Mucosa of stomach (tissue), 1 donor: ENCODE results near the gene TEDC1.
A peak's percentile ranks its signal among the peaks of the same experiment; 100 is the strongest.

Experiments used
- H3K27me3 ChIP-seq: one replicate; pipeline ENCODE4 v1.7.0; 2013; ENCODE audit warnings: mild to moderate bottlenecking, low read length; ENCODE audit not compliant: control insufficient read depth, insufficient read depth
- H3K36me3 ChIP-seq: one replicate; pipeline ENCODE4 v1.7.0; 2013; ENCODE audit warnings: low read length; ENCODE audit not compliant: control insufficient read depth, insufficient read depth
- H3K4me1 ChIP-seq: one replicate; pipeline ENCODE4 v1.7.0; 2013; ENCODE audit warnings: mild to moderate bottlenecking, low read length; ENCODE audit not compliant: control insufficient read depth, insufficient read depth
- H3K4me3 ChIP-seq: one replicate; pipeline ENCODE4 v1.7.0; 2013; ENCODE audit warnings: low read length
- H3K9ac ChIP-seq: one replicate; pipeline ENCODE4 v1.7.0; 2013; ENCODE audit warnings: mild to moderate bottlenecking, low read length, moderate library complexity
- H3K9me3 ChIP-seq: one replicate; pipeline ENCODE4 v1.7.0; 2013; ENCODE audit warnings: mild to moderate bottlenecking, low read length, moderate library complexity; ENCODE audit not compliant: control insufficient read depth
- donor health status: Pancreatic carcinoma.

The TEDC1 gene

DNA sequence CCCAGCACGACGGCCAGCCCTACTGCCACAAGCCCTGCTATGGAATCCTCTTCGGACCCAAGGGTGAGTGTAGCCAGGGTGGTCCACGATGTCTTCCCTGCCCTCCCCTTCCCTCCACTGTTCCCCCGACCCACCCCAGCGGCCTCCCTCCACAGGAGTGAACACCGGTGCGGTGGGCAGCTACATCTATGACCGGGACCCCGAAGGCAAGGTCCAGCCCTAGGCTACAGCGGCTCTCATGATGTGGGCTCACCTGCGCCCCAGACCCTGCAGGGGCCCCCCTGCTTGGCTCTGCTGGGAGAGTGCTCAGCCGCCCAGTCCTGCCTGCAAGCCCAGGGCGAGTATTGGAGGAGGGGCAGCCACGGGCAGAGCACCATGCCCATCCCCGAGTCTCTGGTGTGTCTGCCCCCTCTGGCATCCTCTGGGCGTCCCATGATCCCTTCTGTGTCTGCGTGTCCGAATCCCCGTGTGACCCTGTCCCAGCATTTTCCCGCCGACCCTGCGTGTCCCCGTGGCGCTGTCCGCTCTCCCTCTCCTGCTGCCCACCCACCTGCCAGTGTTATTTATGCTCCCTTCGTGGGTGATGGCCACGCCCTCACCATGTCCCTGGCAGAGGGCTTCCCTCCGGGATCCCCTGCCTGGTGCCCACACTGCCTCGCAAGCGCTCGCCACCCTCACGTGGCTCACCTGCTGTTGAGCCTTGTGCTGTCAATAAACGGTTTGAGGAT lies 11.5 kb upstream of the TEDC1 start:
- Histone ChIP-seq H3K4me3 (no peak overlapping the region), H3K4me1 (peaks cover 70% of the 10 kb centered on the region), H3K9ac (no peak overlapping the region), H3K9me3 (no peaks in the 10 kb centered on the region), H3K27me3 (peaks cover 7% of the 10 kb centered on the region), H3K36me3 (no peaks in the 10 kb centered on the region)

GRCh38 chr14:105480199-105480746 lies 10.8 kb upstream of the TEDC1 start:
- no peak overlapping the region for H3K9ac ChIP-seq
- no peaks in the 10 kb centered on the region for H3K36me3 ChIP-seq
- peaks cover 6% of the 10 kb centered on the region for H3K27me3 ChIP-seq
- no peaks in the 10 kb centered on the region for H3K9me3 ChIP-seq
- H3K4me1 ChIP-seq: peaks cover 75% of the 10 kb centered on the region
- H3K4me3 ChIP-seq: no peak overlapping the region

DNA sequence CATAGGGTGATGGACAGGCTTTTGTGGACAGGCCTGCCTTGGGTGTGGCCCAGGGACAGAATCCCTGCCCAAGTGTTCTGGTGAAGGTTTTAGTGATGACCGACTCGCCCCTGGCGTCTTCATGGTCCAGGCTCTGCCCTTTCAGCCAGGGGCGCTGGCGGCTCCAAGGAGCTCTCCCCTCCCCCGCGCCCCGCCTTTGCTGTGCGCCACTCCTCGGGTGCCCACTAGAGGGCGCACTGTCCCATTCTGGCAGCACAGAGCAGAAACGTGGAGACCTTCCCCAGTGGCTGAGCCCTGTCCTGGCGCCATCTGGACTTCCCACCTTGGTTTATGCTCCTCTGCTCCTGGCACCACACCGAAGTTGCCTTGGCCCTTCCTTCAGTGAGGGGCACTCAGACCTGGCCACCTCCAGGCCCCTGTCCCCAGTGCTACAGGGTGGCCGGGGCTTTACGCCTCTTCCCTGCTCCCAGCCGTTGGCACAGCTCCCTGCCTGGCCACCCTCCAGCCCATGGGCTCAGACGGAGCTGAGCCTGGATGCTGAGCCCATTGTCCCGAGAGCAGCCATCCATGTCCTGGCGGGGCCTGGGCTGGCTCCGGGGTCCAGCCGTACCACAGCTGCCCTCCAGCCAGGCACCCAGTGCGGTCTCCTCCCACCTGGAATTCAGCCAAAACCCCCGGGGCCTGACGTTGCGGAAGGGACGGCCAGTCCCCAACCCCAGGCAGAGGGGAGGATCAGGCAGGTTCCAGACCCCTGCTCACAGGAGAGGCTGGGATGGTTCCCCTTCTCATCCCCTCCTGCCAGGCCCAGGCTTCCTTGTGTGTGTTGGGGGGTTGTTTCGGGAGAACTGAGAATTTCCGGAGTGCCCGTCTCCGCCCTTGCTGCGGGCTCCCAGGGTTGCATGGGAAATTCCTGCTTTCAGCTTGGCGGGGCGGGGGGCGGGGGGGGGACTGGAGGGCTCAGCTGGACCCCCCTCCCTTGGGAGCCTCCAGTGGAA lies 9.9 kb upstream of the TEDC1 start:
- Histone ChIP-seq H3K9ac (peak overlapping the region; percentile 81), H3K9me3 (no peaks in the 10 kb centered on the region), H3K36me3 (no peaks in the 10 kb centered on the region), H3K27me3 (no peaks in the 10 kb centered on the region), H3K4me3 (peak overlapping the region; percentile 35), H3K4me1 (peaks cover 75% of the 10 kb centered on the region)

- Histone ChIP-seq H3K9ac (peak overlapping the region; percentile 81), H3K36me3 (no peaks in the 10 kb centered on the region), H3K4me3 (no peak overlapping the region), H3K9me3 (no peaks in the 10 kb centered on the region), H3K27me3 (no peaks in the 10 kb centered on the region), H3K4me1 (peaks cover 73% of the 10 kb centered on the region)
These were observed 9.1 kb upstream of the TEDC1 start for GRCh38 chr14:105481886-105482457.

- Histone ChIP-seq H3K9ac (peak overlapping the region; percentile 81), H3K36me3 (no peaks in the 10 kb centered on the region), H3K27me3 (no peaks in the 10 kb centered on the region), H3K4me1 (peaks cover 71% of the 10 kb centered on the region), H3K4me3 (peak overlapping the region; percentile 0), H3K9me3 (no peaks in the 10 kb centered on the region)
These were observed 8.4 kb upstream of the TEDC1 start for GRCh38 chr14:105482486-105483110.

DNA sequence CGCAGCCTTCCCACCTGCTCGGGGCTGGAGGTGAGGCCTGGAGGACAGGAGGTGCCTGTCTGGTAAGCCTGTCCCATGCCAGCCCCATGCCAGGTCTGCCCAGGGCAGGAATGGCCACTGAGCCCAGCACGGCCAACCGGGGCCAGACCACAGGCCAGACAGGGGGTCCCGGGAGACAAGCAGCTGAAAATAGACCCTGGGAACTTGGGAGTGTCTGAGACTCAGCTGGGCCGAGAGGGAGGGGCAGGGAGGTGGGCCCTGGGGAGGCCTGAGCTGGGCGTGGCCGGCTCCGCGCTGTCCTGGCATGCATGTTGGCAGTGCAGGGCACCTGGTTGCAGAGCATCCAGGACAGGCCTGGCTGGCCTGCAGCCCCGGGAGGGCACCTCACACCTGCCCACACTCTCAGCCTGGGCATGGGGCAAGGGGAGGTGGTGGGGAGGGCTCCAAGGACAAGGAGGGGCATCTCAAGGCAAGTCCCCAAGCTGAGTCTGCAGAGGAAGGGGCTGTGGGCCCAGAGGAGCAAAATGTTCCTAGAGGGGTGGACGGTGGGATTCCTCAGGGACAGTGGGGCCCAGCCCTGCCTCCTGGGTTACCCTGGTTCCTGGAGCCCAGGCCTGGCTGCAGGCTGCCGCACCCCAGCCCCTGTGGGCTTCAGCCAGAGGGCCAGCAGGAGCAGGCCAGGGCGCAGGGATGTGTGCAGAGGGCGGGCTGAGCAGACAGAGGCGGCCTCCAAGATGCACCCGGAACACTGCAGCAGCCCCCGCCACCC lies 7.6 kb upstream of the TEDC1 start:
- no peaks in the 10 kb centered on the region for H3K27me3 ChIP-seq
- no peak overlapping the region for H3K4me3 ChIP-seq
- no peaks in the 10 kb centered on the region for H3K36me3 ChIP-seq
- no peaks in the 10 kb centered on the region for H3K9me3 ChIP-seq
- peaks cover 77% of the 10 kb centered on the region for H3K4me1 ChIP-seq
- H3K9ac ChIP-seq: peak overlapping the region; percentile 81

DNA sequence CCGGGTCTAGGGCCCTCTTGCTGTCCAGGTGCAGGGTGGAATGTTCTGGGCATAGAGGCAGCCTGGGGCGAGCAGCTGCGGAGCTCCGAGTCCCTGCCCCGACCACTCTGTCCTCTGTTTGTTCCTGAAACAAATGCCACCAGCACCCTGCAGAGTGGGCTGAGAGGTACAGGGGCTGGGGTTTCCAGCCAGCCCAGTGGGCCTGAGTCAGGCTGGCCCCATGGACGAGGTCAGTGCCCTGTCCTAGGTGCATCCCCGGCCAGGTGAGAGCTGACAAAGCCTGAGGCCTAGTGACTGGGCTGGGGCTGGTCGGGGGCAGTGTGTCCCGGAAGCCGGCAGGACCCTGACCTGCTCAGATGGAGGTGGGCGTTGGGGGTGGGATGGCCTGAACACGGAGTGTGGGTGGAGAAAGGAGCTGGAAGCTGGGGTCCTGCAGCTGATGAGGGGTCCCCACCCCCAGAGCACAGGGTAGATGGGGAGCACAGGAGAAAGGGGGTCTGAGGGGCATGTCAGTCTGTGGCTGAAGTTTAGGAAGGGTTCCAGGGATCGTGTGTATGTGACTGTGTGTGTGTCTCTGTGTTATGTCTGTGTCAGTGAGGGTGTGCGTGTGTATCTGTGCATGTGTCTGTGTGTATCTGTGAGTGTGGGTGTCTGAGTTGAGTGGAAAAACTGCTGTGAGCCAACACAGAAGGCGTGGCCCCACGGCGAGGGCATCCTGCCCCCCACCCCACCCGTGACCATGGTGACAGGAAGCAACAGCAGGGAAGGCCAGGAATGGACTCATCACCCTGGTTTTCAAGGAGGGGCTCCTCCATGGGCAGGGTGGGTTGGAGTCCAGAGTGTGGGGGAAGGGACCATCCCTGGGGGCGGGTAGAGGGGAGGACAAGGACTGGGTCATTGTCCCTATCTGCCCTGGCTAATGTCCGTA lies 6.7 kb upstream of the TEDC1 start:
- Histone ChIP-seq H3K9ac (no peak overlapping the region), H3K9me3 (no peaks in the 10 kb centered on the region), H3K36me3 (no peaks in the 10 kb centered on the region), H3K27me3 (no peaks in the 10 kb centered on the region), H3K4me1 (peaks cover 86% of the 10 kb centered on the region), H3K4me3 (no peak overlapping the region)

DNA sequence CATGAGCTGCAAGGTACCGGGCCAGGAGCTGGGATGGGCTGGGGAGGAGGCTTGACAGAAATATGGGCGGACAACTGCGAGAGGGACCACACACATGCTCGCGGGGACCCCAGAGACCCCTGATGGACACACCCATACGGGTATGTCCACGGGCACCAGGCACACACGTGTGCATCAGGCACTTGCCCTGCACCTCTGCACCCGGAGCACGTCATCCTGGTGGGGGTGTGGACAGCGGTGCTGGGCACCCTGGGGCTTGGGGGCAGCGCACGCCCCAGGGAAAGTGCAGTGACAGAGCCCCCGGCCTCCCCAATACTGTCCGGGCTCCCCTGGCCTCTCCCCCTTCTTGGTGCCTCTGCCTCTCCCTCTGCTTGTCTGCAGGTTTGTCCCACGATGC lies 6.1 kb upstream of the TEDC1 start:
- Histone ChIP-seq H3K9me3 (no peaks in the 10 kb centered on the region), H3K27me3 (no peaks in the 10 kb centered on the region), H3K9ac (no peak overlapping the region), H3K36me3 (no peaks in the 10 kb centered on the region), H3K4me1 (peaks cover 91% of the 10 kb centered on the region), H3K4me3 (no peak overlapping the region)

DNA sequence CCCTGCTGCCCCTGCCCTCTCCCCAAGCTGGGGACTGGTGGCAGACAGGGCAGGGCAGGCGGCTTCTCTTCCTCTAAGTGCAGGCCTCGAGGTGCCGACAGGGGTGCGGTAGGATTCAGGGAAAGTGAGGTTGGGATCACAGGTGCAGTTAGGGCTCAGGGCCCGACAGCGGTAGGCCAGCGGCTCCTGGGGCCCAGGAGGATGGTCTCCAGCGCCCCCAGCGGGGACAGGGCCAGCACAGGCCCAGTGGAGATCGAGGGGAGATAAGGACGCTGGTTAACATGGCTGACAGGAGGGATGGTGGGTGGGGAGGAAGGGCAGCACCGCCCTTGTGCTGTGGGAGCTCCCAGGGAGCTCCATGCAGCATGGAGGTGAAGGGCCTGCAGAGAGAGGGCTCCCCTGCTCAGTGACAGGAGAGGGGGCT lies 5.3 kb upstream of the TEDC1 start:
- no peak overlapping the region for H3K4me3 ChIP-seq
- H3K9ac ChIP-seq: peak overlapping the region; percentile 39
- peaks cover 83% of the 10 kb centered on the region for H3K4me1 ChIP-seq
- no peaks in the 10 kb centered on the region for H3K36me3 ChIP-seq
- H3K9me3 ChIP-seq: no peaks in the 10 kb centered on the region
- H3K27me3 ChIP-seq: no peaks in the 10 kb centered on the region

DNA sequence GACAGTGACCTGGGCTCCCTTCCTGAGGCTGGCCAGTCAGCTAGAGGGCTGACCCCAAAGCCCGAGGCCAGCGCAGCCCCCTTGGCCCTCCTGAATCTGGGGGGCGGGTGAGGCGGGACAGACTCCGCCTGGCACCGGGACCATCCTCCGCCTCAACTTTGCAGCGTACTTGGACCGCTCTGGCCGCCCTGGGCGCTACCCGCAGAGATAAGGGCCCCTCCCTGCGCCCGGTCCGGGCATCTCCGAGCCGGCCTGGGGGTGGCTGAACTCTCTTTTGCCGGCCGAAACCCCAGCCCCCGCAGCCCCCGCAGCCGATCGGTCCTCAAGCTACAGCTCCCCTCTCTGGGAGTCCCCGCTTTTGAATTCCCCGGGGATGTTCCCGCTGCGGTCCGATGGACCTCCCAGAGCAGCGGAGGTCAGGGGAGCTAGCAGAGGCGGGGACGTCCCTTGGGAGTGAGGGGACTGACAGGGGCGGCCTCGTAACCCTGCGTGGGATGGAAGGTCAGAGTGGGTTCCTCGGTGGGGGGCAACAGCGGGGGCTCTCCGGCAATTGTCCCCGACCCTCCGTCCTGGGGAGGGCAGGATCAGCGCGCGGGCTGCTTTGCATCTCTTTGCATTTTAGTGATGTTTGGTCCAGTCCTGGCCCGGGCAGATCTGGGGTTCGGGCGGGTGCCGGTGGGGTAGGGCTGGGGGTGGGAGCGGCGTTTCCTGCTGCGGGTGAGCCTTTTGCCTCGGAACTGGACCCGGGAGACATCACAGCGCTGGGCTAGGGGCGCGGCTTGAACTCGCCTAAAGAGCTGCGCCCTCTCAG lies 4.7 kb upstream of the TEDC1 start, which contains the start of gene CRIP1:
TSS of gene CRIP1 (plus strand) at position 724 of the 811 bp plus-strand sequence. CDS start 374 bp downstream, outside the sequence.
- H3K4me1 ChIP-seq: peaks cover 77% of the 10 kb centered on the region
- peak within 1 kb of the TSS; percentile 80 for H3K9ac ChIP-seq
- H3K9me3 ChIP-seq: no peaks in the 10 kb centered on the region
- H3K4me3 ChIP-seq: peak within 1 kb of the TSS; percentile 80
- H3K27me3 ChIP-seq: no peaks in the 10 kb centered on the region
- H3K36me3 ChIP-seq: no peaks in the 10 kb centered on the region
